GM18909 (cell line): ENCODE measurements around the gene PDE9A.

Experiments used
- ATAC-seq: cut with Tn5 transposase; IDR thresholded peaks from one replicate; pipeline ENCODE4 v1.9.1; 2021; ENCODE audit warnings: mild to moderate bottlenecking; ENCODE audit not compliant: unreplicated experiment, poor library complexity

PDE9A gene

DNA sequence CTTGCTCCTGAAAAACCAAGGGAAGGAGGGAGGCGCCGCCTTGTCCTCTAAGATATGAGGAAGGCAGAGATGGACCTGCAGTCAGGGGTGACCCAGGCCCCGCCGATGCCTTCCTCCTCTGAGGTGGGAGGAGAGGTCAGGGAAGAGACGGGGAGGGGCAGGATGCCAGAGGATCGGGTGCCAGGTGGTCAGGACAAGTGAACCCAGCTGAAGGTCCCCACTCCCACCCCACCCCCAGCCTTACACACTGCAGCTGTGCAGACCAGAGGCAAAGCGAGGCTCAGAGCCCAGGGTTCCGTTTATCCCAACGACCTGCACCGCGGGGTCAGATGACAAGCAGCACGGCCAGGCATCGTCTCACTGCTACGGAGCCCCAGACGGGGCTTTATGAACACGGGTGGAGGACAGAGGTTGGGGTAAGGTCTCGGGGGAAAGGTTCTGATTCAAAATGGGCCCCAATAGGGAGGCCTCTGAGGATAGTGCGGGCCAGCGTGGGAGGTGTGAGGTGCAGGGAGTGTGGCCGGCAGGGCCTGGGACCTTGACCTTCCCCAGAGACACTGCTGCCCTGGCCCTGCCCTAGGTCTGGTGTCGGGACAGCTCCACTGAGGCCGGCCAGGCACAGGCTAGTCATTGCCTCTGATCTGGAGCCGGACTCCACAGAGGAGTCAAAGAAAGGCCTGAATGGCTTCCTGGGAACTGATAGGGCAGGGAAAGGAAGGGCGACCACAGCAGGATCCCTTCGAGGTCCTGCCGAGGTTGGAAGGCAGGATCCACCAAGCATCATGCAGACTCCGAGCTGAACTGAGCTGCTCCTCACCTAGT lies 113.5 kb downstream of the PDE9A start:
- ATAC-seq: no peak

DNA sequence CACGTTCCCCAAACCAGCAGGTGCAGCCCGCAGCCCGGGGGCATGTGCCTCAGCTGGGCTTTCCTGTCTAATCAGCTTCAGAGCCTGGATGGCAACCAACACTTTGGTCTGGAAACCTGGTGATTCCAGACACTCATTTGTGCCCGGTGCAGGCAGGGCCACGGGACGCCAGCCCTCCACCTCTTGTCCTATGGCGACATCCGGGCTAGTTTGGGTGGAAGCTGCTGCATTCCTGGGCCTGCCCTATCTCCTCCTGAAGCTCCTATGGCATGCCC lies 114.1 kb downstream of the PDE9A start:
- no peak for ATAC-seq

DNA sequence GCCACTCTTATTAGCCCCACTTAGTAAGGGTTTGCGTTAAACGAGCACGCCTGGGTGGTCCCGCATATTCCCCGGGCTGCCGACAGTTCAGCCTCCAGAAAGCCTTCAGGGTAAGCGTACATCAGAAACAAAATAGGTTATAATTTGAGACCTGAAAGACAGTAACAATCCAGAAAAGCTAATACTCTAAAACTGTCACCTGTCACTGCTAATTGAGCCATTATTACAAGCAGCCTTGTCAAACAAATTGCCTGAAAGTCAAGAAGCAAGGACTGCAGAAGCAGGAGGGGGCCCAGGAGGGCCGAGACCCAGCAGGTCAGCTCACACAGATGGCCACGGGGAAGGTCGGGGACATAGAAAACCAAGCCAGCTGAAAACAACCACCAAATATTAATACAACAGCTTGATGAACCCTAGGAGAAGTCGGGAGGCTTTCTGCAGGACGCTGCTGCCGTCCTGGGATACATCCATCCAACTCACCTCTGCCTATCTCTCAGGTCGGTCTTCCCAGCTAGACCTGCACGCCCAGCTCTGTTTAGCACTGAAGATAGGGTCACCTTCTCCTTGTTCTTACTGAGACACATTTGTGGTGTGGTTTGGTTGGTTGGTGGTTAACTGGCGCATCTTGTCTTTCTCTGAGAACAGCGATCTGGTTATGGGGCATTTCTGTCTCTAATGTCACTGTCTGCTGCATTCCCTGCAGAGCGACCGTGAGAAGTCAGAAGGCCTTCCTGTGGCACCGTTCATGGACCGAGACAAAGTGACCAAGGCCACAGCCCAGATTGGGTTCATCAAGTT lies 115.1 kb downstream of the PDE9A start:
- no peak for ATAC-seq

DNA sequence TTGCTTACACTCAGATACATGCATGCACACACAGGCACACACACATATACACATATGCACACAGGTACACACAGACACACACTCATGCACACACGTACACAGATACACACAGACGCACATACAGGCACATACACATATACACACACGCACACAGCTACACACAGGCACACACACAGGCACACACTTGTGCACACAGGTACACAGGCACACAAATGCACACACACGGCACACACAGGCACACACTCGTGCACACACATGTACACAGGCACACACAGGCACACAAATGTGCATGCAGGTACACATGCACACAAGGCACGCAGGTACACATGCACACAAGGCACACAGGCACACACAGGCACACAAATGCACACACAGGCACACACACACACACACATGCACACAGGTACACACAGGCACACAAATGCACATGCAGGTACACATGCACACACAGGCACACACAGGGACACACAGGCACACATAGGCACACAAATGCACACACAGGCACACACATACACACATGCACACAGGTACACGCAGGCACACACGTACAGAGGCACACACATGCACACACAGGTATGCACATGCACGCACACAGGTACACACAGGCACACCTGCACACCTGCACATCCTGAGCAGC lies 115.9 kb downstream of the PDE9A start:
- no peak for ATAC-seq

DNA sequence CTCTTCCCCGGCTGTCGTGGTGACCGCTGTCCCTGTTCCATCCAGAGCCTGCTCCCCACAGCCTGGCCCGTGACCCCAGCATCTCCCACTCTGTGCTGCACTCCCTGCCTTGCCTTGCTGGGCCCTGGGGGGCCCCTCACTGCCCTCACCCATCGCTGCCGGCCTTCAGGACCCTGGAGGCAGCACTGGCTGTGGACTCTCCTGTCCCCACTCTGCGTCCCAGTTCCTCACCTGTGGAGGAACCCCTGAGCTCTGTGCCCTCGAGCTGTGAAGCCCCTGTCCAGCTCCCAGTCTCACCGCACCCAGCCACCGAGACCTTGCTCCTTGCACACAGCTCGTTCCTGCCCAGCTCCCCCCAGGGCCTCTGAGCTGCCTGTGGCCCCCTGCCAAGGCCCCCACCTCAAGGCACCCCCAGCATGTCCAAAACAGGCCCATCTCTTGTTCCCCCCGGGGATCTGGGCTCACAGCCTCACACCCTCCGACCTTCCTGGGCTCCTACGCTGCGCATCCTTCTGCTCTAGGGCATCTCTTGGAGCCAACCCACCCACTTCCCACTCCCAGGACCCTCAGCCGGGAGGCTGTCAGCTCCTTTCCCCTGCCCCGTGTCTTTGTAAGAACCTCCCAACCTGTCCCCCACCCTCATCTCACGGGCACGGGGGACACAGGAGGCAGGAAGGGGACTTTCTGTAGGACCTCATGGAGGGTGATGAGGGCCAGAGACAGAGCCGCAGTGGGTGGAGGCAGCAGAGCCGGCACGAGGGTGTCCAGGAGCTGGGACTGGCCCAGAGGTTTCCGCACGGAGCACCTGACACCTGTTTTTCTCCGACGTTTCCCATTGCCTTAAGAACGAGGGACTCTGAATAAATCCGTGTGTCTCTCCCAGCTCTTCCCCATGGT lies 116.6 kb downstream of the PDE9A start:
- no peak for ATAC-seq

DNA sequence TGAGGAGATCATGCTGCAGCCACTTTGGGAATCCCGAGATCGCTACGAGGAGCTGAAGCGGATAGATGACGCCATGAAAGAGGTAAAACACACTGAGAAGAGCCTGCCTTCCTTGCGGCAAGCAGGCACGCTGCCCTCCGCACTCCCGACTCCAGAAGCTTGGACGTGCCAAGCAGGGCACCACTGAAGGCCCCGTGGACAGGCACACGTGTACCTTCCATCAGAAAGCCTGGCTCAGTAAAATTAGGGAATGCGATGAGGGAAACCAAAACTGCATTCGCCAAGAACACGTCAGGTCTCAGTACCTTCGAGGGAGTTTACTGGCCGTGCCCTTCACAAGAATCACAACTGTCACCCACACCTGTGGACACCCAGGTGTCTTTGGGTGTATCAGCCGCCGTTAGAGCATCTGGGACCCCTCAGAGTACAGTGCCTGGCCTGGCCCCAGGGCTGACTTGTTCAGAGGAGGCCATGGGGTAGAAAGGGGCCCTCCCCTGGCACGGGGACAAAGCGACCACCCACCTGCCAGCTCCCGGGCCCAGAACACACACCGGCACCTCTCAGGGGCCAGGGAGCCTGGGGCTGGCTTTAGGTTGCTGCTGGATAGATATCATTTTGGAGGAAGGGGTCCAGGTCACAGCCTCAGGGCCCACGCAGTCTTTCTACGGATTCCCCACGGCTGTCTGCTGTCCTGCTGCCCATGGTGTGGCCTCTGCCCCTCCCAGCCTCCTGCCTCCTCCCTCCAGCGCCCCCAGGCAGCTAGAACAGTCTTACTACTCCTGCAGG lies 117.5 kb downstream of the PDE9A start:
- no peak for ATAC-seq

DNA sequence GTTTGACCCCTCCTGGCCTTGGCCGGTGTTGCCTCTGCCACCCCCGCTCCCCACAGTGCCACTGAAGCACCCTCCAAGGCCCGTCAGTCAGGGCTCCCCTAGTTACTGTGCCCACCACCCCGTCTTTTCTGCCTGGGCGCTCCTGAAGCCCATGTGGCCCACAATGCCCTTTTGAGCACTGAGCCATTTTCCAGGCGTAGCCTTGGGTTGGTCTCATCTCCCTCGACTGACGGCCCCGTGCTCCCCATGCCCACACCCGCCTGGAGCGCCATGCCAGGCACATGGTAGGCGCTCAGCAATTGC lies 118.0 kb downstream of the PDE9A start:
- ATAC-seq: no peak

DNA sequence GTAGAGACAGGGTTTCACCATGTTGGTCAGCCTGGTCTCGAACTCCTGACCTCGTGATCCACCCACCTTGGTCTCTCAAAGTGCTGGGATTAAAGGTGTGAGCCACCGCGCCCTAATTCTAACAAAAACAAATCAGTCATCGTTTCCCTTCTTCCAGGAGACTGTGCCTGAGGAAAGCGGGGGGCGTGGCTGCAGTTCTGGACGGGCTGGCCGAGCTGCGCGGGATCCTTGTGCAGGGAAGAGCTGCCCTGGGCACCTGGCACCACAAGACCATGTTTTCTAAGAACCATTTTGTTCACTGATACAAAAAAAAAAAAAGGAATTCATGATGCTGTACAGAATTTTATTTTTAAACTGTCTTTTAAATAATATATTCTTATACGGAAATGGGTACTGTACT lies 121.7 kb downstream of the PDE9A start:
- ATAC-seq: no peak

DNA sequence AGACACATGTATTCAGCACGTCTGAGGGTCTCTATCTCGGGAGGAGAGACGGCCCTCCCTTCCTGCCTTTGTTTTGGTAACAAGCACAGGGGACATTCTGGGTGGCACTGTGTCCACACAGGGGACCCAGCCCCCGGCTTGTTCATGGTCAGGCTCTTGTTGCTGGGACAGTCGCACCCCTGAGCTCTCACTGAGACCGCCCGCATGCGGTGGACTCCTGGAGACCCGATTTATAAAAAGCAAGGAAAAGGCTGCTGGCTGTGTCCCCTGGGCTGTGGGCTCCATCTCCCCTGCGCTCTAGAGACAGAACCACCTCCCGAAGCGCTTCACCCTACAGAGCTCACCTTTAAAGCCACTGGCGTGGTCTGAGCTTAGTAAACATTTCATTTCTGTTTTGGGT lies 122.5 kb downstream of the PDE9A start:
- no peak for ATAC-seq

DNA sequence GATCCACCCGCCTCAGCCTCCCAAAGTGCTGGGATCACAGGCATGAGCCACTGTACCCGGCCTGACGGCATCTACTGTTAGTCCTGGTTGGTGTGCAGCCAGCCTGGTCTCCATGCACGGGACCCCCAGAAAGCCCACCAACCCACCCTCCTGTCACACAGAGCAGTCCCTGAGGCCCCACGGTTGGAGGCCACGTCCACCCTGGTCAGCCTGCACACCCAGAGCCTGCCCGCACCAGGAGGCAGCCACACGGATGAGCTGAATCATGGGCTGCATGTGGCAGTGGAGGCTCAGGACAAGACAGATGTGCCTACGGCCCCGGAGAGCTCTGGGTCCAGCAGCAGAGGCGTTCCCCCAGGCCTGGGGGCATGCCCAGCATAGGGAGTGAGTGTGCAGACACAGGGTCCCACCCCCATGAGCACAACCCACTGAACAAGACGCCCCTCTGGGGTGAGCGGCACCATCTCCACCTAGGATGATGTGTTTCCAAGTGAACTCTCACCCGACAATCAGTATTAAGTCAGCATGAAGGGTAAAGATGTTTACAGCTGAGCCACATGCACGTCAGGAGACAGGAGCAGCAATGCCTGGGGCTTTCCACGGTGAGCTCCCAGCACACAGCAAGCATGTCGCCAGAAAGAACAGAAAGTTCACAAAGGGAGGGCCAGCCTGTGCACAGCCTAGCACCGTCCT lies 123.8 kb downstream of the PDE9A start:
- ATAC-seq: no peak

DNA sequence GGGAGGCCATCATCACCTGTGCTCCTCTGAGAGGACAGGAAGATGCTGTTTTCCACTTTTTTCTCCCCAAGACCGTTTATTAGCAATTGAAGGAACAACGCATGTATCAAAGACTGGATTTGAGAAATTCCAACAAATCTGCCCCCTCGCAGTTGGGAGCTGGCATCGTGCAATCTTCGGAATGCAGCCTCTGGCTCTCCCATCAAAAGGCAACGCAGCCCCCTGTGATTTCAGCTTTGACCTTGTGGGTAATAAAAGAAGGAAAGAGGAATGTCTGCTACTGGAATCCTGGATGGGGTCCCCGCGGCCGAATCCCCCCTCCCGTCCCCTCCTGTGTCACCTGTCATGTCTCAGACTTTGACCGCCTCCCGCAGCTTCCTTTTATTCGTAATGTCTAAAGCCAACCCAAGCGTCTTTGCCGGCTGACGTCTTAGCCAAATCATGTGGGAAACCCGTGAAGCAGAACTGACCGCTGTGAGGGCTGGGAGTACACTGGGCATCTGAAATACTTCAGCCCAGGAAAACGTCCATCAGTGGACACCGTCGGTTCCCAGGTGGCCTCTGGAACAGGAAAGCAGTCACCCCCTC lies 124.4 kb downstream of the PDE9A start:
- no peak for ATAC-seq

DNA sequence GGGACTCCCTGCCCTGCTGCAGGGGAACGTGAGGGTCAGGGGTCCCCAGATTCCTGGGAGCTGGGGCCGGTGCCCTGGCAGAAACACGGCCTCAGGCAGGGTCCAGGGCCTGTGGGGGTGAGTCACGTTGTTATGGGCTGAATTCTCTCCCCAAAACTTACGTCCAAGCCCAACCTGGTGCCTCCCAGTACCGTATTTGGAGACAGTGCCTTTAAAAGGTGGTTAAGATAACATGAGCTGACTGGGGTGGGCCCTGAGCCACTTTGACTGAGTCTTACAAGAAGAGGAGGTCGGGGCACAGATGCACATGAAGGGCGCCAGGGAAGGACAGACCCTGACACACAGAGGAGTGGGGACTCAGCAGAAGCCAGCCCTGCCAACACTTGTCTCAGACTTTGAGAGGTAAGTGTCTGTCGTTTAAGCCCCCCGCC lies 126.0 kb downstream of the PDE9A start:
- no peak for ATAC-seq

DNA sequence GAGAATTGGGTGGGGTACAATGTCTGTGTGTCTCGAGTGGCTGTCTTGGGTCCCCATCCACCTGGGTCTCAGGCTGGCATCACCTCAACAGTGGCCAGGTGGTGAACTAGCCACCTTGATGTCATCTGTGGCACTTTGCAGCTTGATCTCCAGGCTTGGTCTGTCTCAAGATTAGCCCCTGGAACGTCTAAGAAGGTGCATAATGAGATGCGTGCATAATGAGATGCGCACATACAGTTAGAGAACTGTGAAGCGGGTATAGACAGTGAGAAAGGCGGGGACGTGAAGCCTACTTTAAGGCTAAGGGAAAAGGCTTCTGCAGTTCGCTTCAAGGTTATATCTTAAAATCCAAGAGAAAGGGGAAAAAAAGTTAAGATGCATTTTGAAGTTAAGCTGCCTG lies 127.2 kb downstream of the PDE9A start:
- no peak for ATAC-seq

DNA sequence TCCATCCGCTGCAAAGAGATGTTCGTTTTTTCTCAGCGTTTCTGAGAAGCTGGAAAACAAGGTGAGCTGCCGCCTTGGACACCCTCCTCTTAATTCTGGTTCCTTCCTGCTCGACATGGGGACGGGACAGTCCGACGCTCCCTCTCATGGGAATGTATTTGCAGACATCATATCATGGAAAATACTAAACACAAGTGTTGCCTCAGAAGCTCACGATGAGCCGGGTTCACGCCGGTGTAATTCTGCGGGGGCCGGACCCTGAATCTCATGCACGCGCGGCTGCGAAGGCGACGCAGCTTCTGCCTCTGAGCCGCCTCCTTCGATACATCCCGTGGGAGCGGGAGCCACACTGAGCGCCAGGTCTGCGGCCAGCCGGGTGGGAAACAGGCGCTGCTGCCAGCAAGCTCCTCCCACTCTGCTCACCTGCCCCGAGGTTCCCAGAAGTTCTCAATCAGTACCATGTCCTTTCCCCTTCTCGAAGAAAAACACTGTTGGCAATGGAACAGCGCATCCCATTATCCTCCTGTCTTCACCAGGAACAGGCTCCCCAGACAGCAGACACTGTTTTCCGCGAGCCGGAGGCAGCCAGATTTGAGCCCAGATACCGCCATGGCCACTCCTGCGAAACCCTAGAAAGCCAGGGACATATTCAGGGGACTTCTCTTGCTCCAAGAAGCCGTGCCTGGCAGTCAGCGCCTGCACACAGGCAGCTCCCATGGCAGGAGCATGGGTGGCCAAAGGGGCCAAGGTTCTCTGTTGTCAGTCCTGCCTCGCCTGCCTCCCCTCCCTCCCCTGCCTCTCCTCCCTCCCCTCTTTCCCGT lies 127.9 kb downstream of the PDE9A start:
- ATAC-seq: no peak

DNA sequence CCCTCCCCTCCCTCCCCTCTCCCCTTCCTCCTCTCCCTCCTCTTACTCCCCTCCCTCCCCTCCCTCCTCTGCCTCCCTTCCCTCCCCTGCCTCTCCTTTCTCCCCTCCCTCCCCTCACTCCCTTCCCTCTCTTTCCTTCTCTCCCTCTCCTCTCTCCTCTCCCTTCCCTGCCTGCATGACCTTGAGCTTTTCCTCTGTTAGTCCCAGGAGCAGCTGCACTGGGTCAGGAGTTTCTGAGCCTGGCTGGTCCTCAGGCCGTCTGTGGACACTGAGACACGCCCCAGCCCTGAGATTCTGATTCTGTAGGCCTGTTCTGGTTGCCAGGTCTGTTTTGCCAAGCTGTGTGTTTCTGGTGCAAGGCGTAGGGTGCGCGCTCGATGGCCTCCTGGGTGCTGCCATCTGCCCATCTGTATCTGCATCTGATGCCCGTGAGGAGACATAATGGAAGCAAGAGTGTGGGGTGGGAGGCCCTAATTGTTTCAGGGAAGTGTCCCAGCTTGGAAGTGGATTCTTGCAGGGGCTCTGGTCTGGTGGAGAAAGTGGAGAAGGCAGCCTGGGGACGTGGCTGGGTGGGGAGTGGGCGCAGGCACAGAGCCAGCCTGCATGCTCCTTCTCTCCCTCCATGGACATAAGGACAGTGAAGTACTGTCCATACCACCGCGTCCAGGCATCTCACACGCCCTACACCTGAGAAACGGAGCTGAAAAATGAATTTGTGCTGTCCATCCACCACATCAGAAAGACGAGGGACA lies 128.7 kb downstream of the PDE9A start:
- ATAC-seq: no peak

DNA sequence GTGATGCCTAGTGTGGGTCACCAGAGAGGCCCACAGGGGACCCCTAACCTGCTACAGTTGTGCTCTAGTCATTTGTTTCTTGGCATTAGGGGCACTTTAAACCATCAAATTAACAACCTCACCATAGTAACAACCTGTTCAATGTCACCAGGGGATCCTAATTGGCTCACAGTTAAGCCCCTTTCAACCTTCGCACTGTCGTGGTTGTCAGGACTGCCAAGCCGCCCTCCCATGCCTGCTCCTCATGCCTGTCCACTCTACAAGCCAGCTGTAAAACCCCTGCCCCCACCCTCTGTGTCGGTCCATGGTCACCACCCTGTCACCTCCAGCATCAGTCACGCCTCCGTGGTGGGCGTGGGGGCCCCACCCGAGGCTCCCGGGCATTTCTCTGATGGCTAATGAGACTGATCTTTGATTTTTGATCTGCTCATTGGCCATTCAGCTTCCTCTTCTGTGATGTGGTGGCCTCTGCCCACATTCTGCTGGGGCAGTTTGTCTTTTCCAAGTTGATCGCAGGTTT lies 129.4 kb downstream of the PDE9A start:
- no peak for ATAC-seq

DNA sequence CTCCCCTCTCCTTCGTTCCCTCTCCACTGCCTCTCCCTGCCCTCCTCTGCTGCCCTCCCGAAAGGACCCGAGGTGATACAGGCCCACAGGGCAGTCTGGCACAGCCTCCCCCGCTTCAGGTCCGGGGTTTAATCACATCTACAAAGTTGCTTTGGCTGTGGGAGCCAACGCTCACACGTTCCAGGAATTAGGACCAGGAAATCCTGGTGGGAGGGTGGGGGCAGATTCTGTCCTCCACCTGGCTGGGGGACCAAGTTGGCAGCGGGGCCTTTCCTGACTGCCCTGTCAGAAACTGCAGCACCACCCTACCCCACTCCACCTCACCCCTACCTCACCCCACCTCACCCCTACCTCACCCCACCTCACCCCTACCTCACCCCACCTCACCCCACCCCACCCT lies 130.9 kb downstream of the PDE9A start:
- ATAC-seq: no peak
